NCI-H128 (cell line): ENCODE results near the gene C4orf36.

Experiments
- DNase-seq: peaks from one replicate; lab custom pipeline; 2025; ENCODE audit not compliant: unreplicated experiment; lab: John Stamatoyannopoulos, UW

Gene C4orf36

DNA sequence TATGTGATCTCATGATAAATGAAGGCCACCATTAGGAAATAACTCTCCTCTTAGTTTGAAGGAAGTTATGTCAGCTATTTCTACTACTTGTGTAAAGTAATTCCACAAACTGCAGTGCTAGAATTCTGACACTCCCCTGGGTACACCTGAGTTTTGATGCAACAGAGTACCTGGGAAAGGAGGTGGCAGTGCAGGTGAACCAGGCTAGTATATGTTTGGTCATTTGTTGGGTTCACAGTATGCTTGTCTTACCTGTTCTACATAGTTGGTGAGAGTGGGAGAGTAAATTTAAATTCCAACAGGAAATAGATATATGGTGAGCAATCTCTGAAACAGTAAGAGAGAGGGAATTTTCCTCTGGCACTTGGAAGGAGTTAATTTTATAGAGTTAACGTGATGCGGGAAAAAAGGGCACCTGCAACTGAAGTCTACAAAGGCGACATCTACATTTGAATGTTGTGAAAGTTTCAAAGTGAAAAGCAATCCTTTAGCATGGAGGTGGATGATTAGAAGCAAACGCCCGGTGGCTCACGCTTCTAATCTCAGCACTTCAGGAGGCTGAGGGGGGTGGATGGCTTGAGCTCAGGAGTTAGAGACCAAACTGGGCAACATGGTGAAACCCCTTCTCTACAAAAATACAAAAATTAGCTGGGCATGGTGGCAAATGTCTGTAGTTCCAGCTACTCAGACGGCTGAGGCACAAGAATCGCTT lies 34.7 kb downstream of the C4orf36 start:
- no peak for DNase-seq

DNA sequence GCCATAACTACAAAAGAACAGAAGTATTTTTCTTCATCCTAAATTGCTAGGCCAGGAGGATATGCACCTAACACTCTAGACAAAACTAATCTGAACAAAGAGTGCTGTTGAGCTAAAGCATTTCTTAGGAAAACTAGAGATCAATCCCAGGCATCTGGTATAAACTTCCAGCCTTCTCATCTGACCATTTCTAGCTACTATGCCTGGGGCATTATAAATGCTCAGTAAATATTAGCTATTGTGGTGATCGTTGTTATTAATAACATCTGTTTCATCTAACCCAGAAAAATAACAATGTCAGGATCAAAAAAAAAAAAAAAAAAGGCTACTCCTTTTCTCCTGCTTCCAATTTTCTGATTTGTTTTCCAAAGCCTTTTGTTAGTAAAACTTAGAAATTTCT lies 35.3 kb downstream of the C4orf36 start:
- DNase-seq, result no peak

DNA sequence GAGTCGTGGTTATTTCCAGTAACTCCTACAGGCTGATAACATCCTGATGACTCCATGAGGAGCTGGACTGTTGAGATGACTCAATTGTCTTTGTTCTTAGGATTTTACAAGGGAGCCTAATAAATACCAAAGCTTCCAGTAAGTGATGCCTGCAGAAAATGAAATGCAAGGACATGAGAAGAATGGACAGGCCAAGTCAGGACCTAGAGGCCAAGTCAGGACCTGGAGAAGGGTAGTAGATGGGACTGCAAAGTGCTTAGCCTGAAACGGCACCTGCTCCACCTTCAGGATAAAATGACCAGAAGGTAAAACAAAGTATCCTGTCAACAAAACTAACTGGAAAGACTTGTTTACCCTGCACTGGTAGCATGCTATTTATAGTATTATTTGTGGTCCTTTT lies 36.6 kb downstream of the C4orf36 start:
- DNase-seq, result no peak

DNA sequence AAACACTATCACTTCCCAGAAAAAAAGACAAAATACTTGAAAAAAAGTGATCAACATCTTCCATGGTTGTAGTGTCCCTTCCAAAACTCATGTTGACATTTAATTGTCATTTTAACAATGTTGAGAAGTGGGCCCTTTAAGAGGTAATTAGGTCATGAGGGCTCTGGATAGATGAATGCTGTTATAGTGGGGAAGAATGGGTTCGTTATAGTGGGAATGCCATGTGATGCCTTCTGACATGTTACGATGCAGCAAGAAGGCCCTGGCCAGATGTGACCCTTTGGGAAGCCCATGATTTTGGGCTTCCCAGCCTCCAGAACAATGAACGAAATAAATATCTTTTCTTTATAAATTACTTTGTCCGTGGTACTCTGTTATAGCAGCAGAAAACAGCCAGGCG lies 39.0 kb downstream of the C4orf36 start:
- no peak for DNase-seq

DNA sequence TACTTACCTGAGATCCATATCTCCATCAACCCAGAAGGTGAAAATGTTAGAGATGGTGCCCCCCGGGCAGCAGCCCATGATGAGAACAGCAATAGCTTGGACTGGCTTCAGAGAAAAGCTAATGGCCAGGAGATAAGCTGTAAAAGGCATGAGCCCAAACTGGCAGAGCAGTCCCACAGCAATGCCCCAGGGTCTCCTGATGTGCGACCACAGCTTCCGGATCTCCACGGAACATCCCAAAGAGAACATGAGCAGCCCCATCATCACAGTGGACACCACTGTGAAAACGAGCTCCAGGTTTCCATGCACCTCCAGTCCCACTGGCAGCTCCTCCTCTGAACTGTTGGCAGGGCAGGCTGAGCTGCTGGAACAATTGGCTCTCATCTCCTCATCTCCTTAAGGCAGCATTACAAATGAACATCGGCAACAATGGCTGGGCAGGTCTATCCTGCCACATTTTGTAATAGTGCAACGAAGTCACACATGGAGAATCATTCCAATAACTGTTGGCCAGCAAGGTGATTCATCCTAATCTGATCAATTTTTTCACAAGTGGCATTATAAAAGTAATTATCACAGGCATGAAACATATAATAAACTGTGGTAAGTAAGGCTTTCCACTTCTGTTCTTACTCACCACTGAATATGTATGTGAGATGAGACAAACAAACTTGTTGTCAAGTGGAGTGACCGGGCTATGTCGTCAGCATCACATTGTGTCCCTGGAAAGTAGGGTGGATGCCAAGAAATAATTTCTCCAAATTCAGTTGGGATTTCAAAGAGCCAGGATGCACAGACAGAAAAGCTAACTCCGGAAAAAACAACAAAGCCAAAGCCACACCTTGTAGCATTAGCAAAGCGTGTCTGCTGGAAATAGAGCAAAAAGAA lies 43.2 kb downstream of the C4orf36 start, which contains the start of gene SLC10A6:
SLC10A6 (minus strand) TSS at position 653 of the 888 bp plus-strand sequence; CDS start at position 384, 269 bp downstream.
- DNase-seq, result no peak

DNA sequence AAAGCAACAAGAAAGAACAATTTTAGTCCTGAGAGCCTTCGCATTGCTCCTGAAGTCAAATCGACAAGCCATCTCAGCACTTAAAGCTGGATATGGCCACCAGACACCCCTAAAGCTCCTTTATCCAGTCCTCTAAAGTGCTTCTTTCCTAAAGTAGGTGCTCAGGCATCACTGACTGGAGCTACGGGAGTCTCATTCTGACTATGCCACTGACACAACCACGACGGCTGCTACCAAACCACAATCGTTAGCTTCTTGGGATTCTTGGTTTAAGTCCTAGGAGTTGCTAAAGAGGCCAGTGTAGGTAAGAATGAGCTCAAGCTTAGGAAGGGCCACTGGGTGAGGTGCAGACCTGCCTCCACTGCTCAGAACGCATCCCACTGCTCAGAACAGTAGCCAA lies 44.1 kb downstream of the C4orf36 start:
- no peak for DNase-seq

DNA sequence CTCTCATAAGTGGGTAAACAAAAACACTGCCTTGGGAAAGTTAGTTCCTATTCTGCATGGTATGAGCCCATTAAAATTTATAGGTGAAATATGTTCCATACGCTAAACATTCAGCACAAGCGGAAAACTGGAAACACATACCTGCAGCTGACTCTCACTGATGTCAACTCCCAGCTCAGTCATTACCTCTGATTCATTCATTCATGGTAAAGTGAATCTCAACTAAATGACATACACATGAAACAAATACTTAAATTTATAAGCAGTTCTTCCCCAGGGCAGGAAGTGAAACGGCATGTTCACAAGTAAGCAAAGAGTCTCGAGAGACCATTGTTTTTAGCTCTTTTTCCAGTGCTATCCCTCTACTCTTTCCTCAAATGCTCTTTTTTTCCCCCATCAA lies 44.7 kb downstream of the C4orf36 start:
- no peak for DNase-seq

DNA sequence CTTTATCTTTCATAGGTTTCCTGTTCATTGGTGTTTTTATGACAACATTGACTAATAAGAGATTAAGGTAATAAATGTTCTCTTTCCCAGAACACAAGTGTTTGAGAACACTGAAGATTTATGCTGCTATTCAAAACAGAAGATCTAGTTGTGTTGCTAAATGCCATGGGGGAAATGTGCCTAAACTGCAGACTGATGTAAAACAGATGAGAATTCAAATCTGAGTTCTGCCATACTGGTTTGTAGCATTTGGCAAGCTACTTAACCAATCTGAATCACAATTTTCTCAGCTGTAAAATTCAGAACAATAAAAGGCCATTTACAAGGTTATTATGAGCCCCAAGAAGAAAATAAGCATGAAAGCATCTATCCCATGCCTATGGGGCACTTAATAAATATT lies 45.3 kb downstream of the C4orf36 start:
- no peak for DNase-seq

DNA sequence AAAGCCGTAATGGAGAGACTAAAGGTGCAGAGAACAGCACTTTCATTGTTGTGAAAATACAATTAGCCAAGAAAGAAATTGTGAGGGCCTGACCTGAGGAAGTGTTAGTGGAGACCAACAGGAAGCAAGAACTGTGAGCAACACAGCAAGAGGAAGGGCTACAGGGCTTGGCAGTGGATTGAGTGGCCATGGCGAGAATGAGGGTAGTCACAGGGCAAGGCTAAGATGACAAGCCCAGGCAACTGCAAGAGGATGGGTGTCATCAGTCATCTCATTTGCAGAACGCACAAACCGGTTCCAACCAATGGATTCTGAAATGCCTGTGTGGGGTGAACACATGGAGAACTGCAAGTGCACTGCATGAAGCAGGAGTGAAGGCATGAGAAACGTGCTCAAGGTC lies 46.6 kb downstream of the C4orf36 start:
- DNase-seq, result no peak

DNA sequence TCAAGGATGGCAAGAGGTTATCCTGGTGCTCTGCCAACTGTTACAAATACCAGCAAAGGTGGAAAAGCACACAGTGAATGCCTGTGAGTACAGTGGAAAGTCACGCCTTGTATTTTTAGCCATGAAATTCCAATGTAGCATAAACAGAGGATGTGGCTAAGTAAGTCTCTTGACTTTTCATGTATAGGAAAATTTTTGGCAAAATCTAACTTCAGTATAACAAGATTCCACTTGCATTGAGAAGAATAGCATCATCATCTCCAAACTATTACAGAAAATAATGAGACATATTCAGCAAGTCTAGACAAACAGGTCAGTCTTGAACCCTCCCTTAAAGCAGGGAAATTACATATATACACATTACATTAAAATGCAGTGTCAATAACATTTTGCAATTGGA lies 50.9 kb downstream of the C4orf36 start:
- no peak for DNase-seq

DNA sequence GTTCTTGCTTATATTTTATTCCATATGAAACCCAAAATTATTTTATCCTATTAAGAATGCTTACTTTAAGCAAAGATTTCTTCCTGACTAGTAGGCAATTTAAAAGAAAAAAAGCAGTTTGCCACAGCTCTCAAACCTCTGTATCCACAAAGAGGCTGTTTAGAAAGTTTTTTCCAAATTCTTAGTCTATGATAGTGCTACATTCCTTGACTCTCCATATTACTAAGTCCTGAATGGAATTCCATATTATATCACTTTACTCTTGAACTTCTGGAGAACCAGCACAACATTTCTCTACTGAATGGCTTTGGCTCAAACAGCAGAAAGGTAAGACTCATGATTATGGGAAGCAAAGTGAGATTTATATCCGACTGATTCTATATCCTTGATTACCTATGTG lies 51.4 kb downstream of the C4orf36 start:
- no peak for DNase-seq

DNA sequence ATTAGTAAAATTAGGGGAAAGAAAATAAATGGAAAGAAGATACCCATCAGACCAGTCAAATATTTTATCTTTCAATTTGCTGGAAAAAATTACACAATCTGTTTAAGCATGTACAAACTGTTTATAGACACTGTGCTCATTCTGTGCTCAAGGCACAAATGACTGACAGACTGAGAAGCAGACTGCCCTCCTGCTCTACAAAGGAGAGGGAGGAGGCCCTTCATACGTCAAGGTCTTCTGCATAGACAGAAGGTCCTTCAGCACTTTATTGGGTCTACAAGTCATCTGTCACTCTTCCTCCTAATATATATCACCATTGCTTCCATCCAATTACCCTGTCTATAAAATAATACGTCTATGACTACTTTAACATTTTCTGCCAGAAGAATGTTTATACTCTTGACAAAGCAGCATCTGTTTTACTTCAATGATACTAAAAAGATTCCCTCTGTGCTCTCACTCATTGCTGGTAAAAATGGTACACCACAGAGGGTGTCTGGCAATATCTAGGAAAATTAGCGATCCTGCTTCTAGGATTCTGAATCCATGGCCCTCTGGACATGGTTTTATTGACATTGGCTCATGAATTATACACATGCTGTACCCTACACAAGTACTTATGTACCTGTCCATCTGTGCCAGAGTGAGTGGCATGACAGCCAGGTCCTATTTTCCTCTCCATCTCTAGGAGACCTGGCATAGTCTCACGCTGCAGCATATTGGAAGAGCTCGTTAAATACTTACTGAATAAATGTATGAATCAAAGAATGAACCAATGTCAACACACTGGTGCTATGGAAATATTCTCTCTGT lies 54.3 kb downstream of the C4orf36 start:
- no peak for DNase-seq

DNA sequence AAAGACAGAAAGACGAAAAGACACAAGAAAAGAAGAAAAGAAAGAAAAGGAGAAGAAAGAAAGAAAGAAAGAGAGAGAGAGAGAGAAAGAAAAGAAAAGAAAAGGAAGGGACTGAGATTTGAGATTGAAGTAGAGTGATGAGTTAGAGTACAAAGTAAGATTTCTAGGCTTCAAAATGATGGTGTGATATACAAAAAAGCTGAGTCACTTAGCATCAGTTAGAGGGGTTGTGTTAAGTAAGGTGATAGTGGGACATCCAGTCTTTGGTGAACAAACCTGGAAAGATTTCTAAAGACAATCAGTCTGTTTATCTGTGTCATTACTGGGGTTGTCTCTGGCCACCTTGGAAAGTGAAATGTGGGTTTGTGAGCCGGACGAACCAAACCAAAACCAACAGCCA lies 56.5 kb downstream of the C4orf36 start:
- DNase-seq, result no peak

DNA sequence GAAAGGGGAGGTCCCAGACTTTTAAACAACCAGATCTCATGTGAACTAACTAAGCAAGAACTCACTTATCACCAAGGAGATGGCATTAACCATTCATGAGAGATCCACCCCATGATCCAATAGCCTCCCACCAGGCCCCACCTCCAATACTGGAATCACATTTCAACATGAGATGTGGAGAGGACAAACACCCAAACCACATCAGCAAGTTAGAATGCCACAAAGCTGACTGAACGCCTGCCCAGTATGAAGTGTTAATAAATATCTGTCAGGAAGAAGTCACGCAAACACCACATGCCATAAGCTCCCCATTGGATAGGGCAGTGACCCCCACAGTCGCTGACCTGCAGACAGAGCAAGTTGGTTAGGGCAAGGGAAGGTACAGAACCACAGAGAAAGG lies 57.3 kb downstream of the C4orf36 start:
- no peak for DNase-seq

DNA sequence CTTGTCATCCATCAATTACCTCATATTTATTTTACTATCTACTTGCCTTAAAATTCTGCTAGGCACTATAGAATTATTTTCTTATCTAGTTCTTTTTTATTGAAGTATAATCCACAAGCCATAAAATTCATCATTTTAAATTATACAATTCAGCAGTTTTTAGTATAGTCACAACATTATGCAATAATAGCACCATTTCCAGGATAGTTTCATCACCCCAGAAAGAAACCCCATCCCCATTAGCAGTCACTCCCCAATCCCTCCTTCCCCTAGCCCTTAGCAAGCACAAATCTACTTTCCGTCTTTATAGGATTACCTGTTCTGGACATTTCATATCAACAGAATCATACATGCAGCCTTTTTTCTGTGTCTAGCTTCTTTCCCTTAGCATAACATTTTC lies 58.6 kb downstream of the C4orf36 start:
- DNase-seq, result no peak

DNA sequence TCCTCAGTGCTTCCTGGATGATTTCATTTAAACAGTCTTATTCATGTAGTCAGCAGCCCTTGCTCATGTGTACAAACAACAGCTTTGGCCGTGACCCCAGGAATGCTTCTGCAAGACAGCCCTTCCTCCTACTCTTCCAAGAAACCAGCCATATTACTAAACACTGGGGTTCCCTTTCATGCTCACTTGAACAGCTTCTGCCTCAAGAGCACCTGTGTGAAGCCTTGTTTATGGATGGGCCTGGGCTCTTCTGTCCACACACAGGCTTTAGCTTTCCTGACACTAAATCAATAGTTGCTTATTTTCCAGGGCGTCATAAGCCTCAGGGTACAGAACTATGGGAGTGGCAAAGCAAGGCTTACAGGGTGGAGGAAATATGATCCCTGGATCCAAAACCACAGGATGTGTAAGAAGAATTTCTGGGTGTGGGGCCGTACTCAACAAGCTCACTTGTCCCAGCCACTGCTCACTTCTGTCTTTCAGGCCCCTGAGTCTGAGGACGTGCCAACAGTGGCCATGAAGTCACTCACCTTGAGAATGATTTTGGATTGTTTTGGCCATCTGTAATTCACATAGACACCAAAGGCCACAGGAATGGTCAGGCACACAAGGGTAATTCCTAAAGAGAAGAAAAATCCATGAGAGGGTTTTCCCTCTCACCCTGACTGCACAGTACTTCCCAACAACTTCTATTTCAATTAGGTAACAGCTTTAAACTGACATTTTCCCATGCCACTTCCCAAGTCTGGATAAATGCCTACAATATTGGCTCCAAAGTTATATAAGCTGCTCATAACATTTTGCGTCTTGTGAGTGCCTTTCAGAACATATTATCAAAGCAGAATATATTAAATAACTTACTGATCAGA lies 60.7 kb downstream of the C4orf36 start:
- no peak for DNase-seq
